Vagina (tissue), 2 donors: ENCODE measurements around the gene IRAK3. TPM values are rescaled to one million over a fixed set of nuclear protein-coding genes. Genes with fewer than 3 reads are reported as not detected.
A peak's percentile ranks its signal among the peaks of the same experiment; 100 is the strongest.

ENCODE experiments used
- DNase-seq, 2 donors: peaks; one replicate each; pipeline ENCODE4 v3.0.0-alpha.2; 2017; ENCODE audit errors: extremely low spot score in 2 of 2
- H3K27ac ChIP-seq: fragments of 200-600 bp; sonication (generic); one replicate; pipeline ENCODE4 v1.5.1; 2019
- H3K27me3 ChIP-seq: fragments of 200-600 bp; sonication (generic); one replicate; pipeline ENCODE4 v1.5.1; 2019
- H3K36me3 ChIP-seq, 2 donors: fragments of 200-600 bp; sonication (generic); one replicate each; pipeline ENCODE4 v1.5.1; 2017 to 2019
- H3K4me1 ChIP-seq: fragments of 200-600 bp; sonication (generic); one replicate; pipeline ENCODE4 v1.5.1; 2019
- H3K4me3 ChIP-seq, 2 donors: fragments of 200-600 bp; sonication (generic); 1 replicate in 1 of 2; 2 replicates in 1 of 2; pipeline ENCODE4 v1.5.1; 2016 to 2019
- H3K9me3 ChIP-seq: fragments of 200-600 bp; sonication (generic); one replicate; pipeline ENCODE4 v1.5.1; 2019
- CTCF ChIP-seq, 3 experiments: fragments of 450-650 bp in 2 of 3; fragments of 200-600 bp in 1 of 3; sonication (generic) in 1 of 3; IDR thresholded peaks; one replicate each; pipeline ENCODE4 v1.5.1; 2017 to 2019; ENCODE audit warnings: antibody characterized with exemption in 3 of 3, mild to moderate bottlenecking in 2 of 3, moderate library complexity in 2 of 3
- POLR2A ChIP-seq, 2 donors: fragments of 450-650 bp; IDR thresholded peaks; one replicate each; pipeline ENCODE4 v1.6.1; 2017; ENCODE audit warnings: antibody characterized with exemption in 2 of 2, mild to moderate bottlenecking in 2 of 2, moderate library complexity in 2 of 2
- POLR2AphosphoS5 ChIP-seq, 2 donors: sonication (generic); formaldehyde crosslinking; IDR thresholded peaks; one replicate each; pipeline ENCODE4 v1.9.0; 2017; ENCODE audit warnings: antibody characterized with exemption in 2 of 2, mild to moderate bottlenecking in 2 of 2, low read depth in 1 of 2; ENCODE audit not compliant: insufficient read depth in 1 of 2
- intact Hi-C: fragments of 100-400 bp; cut with DNase I; formaldehyde crosslinking; loops from one replicate; pipeline ENCODE4 v1.15.1; 2023
- total RNA-seq: library from RNA; depleted of rRNA; stranded (reverse); fragments of >200 nt; gene quantifications from one replicate; pipeline ENCODE4 v1.2.3, GENCODE V29; 2016

Gene IRAK3
- total RNA-seq, 1 donor from 2014 or later, result 23.1 TPM

DNA sequence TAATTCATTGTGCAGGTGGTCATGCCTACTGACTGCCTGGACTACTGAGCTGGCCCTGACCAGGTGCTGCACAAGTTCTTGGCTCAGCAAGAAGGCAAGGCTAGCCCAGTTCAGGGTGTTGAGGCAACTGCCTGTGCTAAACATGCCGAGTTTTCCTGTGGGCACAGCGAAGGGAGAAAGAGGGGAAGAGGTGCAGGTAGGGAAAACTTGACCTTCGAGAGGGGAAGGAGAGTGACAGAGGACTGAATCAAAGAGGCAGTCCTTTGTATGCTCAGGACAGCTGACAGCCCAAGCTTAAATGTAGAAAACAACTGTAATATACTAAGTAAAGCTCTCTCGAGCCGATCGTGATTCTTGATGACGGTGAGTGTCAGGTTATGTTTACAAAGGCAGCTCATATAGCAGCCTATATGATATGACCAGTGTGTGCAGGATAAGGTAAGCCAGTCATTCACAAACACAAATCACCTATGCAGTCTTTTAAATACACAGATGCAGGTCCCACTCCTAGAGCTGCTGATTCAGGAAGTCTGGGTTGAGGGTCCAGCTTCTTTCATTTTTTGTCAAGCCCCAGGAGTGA lies 2.6 kb downstream of the IRAK3 start:
- Histone ChIP-seq H3K9me3 (no peaks in the 10 kb centered on the region), H3K36me3 (no peaks in the 10 kb centered on the region), H3K27me3 (no peaks in the 10 kb centered on the region), H3K4me3 (no peak overlapping the region), H3K4me1 (peaks cover 26% of the 10 kb centered on the region), H3K27ac (no peak overlapping the region)
- no peak for DNase-seq
- TF ChIP-seq CTCF (IDR thresholded peaks at IDR 0.05) (no peak), POLR2AphosphoS5 (IDR thresholded peaks at IDR 0.05; ENCODE audit: insufficient read depth in 1 of 2, low read depth in 1 of 2) (no peak), POLR2A (IDR thresholded peaks at IDR 0.05) (no peak)
- intact Hi-C loops, result no loop called here

- intact Hi-C loops, result no loop called here
- TF ChIP-seq POLR2A (IDR thresholded peaks at IDR 0.05), result no peak
- TF ChIP-seq CTCF (IDR thresholded peaks at IDR 0.05), result no peak
- no peaks in the 10 kb centered on the region for H3K9me3 ChIP-seq
- H3K4me3 ChIP-seq, result no peak overlapping the region
- H3K27ac ChIP-seq, result no peak overlapping the region
- no peaks in the 10 kb centered on the region for H3K27me3 ChIP-seq
- no peaks in the 10 kb centered on the region for H3K36me3 ChIP-seq
- peaks cover 30% of the 10 kb centered on the region for H3K4me1 ChIP-seq
- DNase-seq, result no peak
Observed at GRCh38 chr12:66194122-66194521, 5.1 kb downstream of the IRAK3 start.

GRCh38 chr12:66195242-66195641 lies 6.2 kb downstream of the IRAK3 start:
- TF ChIP-seq CTCF (IDR thresholded peaks at IDR 0.05) (no peak), POLR2A (IDR thresholded peaks at IDR 0.05) (no peak), POLR2AphosphoS5 (IDR thresholded peaks at IDR 0.05; ENCODE audit: insufficient read depth in 1 of 2, low read depth in 1 of 2) (no peak)
- no peaks in the 10 kb centered on the region for H3K36me3 ChIP-seq
- DNase-seq, result no peak
- no peak overlapping the region for H3K27ac ChIP-seq
- no peak overlapping the region for H3K4me3 ChIP-seq
- H3K4me1 ChIP-seq, result peaks cover 30% of the 10 kb centered on the region
- intact Hi-C loops, result no loop called here
- H3K27me3 ChIP-seq, result no peaks in the 10 kb centered on the region
- H3K9me3 ChIP-seq, result no peaks in the 10 kb centered on the region

GRCh38 chr12:66196806-66197205 lies 7.8 kb downstream of the IRAK3 start:
- no peaks in the 10 kb centered on the region for H3K27me3 ChIP-seq
- peaks cover 15% of the 10 kb centered on the region for H3K4me1 ChIP-seq
- DNase-seq, result no peak
- no peaks in the 10 kb centered on the region for H3K36me3 ChIP-seq
- no peak overlapping the region for H3K4me3 ChIP-seq
- peak overlapping the region; percentile 28 for H3K27ac ChIP-seq
- intact Hi-C loops, result no loop called here
- no peaks in the 10 kb centered on the region for H3K9me3 ChIP-seq
- TF ChIP-seq CTCF (IDR thresholded peaks at IDR 0.05) (no peak), POLR2A (IDR thresholded peaks at IDR 0.05) (no peak), POLR2AphosphoS5 (IDR thresholded peaks at IDR 0.05; ENCODE audit: insufficient read depth in 1 of 2, low read depth in 1 of 2) (no peak)

- TF ChIP-seq POLR2AphosphoS5 (IDR thresholded peaks at IDR 0.05; ENCODE audit: insufficient read depth in 1 of 2, low read depth in 1 of 2) (peak in 1 of 2 donors; percentile 11), POLR2A (IDR thresholded peaks at IDR 0.05) (no peak)
- H3K4me3 ChIP-seq, result no peak overlapping the region
- no peaks in the 10 kb centered on the region for H3K27me3 ChIP-seq
- DNase-seq, result no peak
- H3K9me3 ChIP-seq, result no peaks in the 10 kb centered on the region
- peaks cover 14% of the 10 kb centered on the region for H3K4me1 ChIP-seq
- H3K36me3 ChIP-seq, result no peaks in the 10 kb centered on the region
- H3K27ac ChIP-seq, result peak overlapping the region; percentile 28
- intact Hi-C loops, result no loop called here
Observed at GRCh38 chr12:66197495-66197921, 8.5 kb downstream of the IRAK3 start.
